Measurements from ENCODE around the gene MATCAP1.

The MATCAP1 gene

GRCh38 chr16:67190448-67191399 is 7.0 kb upstream of the MATCAP1 start:
- DNase-seq: no peak

- no peak for DNase-seq
These were observed 6.3 kb upstream of the MATCAP1 start, which contains the start of gene EXOC3L1 for GRCh38 chr16:67190041-67190440. Gene EXOC3L1, minus strand, starts transcription at chr16:67190136. Its CDS starts 460 bp downstream, at chr16:67189676.

DNA sequence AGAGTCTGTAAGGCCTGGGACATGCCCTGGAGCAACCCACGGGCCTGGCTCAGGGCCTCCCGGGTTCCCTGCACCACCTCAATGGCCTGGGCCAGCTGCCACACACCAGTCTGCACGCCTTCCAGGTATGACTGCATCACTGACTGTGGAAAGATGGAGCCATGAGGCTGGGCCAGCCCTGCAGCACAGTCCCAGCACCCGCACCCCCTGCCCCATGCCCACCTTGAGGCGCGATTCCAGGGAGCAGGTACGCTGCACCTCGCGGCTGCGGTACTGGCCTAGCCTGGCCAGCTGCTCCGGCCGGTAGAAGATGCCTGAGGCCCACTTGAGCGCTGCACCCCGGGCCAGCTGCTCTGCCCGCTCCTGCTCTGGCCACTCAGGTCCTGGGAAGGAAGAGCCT is 5.0 kb upstream of the MATCAP1 start:
- DNase-seq: no peak

DNA sequence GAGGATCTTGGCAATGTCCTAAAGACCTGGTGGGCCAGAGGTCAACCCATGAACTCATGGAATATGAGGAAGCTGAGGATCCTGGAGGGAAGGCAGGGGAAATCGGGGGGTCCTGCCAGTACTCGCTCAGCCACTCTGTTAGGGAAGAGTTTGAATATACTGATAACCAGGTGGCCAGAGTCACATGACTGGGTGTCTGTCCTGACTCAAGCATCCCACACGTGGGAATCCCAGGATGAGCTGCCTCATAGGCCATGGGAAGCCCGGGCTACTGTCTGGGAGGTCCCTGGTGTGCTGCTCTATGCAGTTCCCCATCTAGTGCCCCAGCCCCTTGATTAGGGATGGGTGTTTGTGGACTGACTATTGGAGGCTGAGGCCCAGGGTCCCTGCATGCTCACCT is 4.6 kb upstream of the MATCAP1 start:
- no peak for DNase-seq

- no peak for DNase-seq
These were observed 3.6 kb upstream of the MATCAP1 start for GRCh38 chr16:67187175-67187890.

DNA sequence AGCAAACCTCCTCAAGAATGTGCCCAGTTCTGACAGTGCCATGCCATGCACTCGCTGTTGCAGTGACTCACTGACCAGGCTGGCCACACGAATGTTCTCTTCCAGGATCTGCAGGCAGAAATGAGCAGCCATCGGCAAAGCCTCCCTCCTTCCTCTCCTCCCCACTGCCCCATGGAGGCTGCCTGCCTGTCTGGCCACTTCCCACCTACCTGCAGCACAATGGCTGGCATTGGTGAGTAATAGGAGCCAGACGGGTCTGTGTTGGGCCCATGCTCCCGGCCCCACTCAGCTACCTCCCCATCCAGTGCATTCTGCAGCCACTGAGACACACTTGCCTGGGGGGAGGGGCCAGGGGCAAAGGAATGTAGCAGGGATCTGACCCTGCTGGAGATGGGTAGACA is 2.8 kb upstream of the MATCAP1 start:
- DNase-seq: no peak

GRCh38 chr16:67185651-67186134 is 1.9 kb upstream of the MATCAP1 start:
- DNase-seq: no peak

- DNase-seq: peak; percentile 21
These were observed 1.4 kb upstream of the MATCAP1 start for GRCh38 chr16:67184995-67185650.

DNA sequence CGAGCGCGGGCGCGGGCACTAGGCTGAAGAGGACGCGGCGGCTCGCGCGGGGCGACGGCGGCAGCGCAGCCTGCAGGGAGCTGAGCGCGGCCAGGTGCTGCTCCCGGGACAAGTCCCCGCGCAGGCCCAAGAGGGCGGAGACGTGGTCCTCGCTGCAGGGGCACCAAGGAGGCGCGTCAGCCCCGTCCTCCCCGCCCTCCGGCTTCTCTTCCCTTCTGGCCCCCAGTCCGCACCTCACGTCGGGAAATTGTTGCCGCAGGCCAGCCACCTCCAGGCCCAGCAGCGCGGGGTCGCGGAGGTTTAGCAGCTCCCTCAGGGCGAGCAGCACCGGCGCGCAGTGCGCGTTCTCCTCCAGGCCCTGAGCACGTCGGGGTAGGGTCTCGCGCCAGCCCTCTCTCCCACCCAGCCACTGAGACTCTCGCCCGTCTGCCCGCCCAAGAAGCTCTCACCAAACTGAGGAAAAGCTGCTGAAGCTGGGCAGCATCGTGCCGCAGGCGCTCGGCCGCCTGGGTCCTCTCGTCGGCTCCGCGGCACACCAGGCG is 761 bp upstream of the MATCAP1 start:
- DNase-seq: peak; percentile 31

GRCh38 chr16:67183284-67183626 is 508 bp downstream of the MATCAP1 start:
- no peak for DNase-seq

DNA sequence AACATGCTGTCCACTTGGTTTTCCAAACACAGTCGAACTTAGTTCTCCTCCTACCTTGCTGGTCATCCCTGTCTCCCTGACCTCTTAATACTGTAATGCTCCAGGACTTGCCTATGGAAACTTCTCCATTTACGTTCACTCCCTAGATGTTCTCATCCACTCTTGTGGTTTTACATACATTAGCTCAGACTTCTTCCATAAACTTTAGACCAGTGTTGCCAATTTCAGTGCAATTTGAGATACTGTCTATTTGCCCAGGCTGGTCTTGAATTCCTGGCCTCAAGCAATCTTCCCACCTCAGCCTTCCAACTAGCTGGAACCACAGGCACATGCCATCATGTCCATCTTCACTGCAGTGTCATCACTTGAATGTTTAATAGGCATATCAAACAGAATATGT is 1.5 kb downstream of the MATCAP1 start:
- DNase-seq: no peak

GRCh38 chr16:67181346-67181745 is 2.4 kb downstream of the MATCAP1 start:
- DNase-seq: no peak

DNA sequence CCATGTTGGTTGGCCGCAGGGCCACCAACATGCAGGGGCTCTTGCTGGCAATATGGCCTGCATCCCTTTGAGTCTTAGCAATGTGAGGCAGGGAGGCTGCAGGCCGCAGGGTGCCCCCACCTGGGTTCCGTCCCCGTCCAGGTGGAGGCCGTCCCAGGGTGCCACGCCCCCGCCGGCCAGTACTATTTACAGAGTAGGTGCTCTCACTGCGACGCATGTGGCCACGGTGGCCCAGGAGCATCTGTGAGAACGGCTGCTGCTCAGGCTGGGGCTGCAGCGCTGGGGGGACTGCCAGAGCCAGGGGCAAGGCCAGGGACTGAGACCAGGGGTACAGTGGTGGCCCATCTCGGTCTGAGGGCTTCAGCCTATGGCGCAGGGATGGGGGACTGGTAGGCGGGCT is 3.6 kb downstream of the MATCAP1 start:
- DNase-seq: no peak

- DNase-seq: no peak
These were observed 4.2 kb downstream of the MATCAP1 start for GRCh38 chr16:67179421-67180080.

- peak; percentile 61 for DNase-seq
These were observed 5.7 kb downstream of the MATCAP1 start for GRCh38 chr16:67177743-67178699.

- no peak for DNase-seq
These were observed 7.1 kb downstream of the MATCAP1 start for GRCh38 chr16:67176662-67177061.

GRCh38 chr16:67174706-67175231 is 9.0 kb downstream of the MATCAP1 start:
- DNase-seq: no peak

GRCh38 chr16:67173808-67174705 is 9.7 kb downstream of the MATCAP1 start:
- peak; percentile 39 for DNase-seq

DNA sequence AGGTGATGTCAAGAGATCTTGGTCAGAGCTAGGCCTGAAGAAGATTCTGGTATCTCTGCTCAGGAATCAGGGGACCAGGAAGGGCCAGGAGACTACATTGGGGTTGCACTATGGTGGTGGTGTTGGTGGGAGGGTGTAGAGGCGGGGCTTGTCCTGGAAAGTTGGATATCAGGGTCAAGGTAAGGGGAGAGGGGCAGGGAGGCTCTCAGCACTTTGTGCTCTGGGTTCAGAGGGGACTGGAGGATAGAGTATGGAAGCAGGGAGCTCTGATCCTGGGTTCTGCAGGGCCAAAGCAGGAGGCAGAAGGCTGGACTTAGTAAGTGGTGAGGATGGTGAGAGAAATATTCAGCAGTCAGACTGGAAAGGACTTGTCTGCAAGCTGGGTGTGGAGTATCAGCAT is 10.4 kb downstream of the MATCAP1 start:
- DNase-seq: no peak
